COLO668 (cell line): ENCODE data around the gene KRT17.
"Not testable (repeated sequence)": the region's sequence is repeated elsewhere in the genome, so short reads cannot be mapped to it uniquely, and the experiment has no call there.

Experiments used
- DNase-seq: peaks from one replicate; lab custom pipeline; 2025; ENCODE audit not compliant: unreplicated experiment; lab: John Stamatoyannopoulos, UW

KRT17 gene

DNA sequence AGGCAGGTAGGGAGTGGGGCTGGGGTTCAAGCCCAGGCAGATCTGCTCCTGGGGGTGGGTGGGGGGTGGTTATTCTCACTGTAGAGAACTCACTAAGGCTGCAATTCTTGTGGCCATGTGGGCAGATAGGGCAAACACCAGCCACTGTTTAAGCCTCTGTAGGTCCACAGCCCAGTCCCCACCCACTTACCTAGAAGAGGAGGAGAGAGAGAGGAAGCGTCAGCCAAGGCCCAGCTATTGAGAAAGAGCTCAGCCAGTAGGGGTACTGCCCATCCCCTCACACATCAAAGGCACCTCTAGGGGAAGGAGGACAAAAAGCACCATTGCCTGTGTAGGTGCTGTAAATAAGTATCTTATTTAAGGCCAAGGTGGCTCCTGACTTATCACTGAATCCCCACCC is 24.7 kb downstream of the KRT17 start:
- no peak for DNase-seq

DNA sequence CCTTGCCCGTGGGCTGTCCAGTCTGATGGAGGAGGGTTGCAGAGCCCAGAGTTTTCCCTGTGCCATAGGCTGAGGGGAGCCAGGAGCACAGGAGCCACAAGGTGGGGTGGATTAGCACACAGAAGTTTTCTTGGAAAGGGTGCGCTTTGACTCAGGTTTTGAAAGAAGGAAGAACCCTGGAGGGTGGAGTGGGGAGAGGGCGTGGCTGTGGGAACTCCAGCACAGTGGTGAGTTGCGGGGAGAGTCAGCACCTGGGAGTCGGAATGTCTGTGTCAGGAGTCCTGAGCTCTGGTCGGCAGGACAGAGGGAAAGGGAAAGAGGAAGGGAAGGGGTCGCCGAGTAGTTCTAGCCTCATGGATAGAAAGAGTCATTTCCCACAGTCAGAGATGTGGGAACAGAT is 28.8 kb downstream of the KRT17 start:
- no peak for DNase-seq

DNA sequence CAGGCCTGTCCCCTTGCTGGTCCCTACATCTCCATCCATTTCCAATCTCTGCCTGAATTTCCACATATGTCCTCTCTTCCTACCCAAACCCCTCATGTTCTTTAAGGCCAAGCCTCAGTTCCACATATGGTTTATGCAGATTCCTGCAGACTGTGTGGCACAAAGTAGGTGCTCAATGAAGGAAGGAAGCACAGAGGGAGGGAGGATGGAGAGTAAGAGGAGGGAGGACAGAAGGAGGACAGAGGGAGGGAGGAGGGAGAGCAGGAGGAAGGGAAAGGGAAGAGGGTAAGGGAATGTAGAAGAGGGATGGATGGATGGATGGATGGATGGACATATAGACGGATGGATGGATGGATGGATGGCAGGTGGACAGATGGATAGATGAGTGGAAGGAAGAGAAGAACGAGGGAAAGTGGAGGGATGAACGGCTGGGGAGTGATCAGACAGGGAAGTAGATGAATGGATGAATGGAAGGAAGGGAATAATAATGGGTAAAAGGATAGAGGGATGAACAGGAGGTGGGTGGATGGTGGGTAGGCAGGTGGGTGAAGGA is 29.9 kb downstream of the KRT17 start:
- no peak for DNase-seq

DNA sequence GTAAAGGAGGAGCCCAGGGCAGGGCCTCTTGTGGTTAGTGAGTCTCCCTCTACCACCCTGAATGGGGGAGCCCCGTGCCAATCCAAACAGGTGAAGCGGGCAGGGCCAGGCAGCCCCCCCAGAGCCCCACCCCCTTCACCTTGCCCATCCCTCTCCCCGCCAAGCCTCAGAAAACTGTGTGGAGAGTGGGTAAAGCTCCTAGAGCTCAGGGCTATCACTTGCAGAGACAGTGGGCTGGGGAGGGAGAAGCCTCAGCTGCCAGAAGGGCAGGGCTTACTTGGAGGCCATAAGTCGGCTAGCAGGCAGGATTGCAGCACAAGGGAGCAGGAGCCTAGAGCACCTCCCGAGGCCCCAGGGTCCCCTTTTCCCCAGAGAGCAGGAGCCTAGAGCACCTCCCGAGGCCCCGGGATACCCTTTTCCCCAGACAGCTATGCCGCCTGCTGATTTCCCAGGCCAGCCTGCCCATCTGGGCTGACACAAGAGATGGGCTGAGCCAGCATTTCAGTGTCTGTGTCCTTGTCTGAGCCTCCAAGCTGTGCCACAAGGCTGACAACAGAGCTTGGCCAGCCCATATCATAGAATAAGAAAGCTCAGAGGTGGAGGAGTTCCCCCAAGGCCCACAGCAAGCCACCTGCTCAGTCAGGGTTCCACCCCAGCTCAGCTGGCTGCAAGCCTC is 30.9 kb downstream of the KRT17 start:
- no peak for DNase-seq

DNA sequence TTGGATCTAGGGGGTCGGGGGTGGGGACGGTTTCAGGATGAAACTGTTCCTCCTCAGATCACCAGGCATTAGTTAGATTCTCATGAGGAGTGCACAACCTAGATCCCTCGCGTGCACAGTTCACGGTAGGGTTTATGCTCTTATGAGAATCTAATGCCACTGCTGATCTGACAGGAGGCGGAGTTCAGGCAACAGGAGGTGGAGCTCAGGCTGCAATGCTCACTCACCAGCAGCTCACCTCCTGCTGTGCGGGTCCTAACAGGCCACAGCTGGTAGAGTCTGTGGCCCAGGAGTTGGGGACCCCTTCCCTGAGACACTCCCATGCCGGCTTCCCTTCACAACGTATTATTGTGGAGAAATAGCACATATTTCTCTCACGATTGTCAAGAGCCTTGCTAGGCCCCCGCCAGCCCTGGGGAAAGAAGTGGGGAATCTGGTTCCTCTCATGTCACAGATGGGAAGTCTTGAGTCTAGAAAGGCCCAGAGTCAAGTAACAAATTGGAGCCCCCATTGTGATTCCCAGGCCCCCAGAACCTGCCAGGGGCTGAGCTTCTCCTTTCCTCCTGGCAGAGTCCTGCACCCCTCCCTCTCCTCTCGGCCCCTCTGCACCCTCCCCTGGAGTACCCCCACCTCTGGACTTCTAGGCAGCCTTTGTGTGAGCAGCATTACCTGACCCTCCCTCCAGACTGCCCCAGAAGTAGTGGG is 31.6 kb downstream of the KRT17 start:
- DNase-seq, result no peak

DNA sequence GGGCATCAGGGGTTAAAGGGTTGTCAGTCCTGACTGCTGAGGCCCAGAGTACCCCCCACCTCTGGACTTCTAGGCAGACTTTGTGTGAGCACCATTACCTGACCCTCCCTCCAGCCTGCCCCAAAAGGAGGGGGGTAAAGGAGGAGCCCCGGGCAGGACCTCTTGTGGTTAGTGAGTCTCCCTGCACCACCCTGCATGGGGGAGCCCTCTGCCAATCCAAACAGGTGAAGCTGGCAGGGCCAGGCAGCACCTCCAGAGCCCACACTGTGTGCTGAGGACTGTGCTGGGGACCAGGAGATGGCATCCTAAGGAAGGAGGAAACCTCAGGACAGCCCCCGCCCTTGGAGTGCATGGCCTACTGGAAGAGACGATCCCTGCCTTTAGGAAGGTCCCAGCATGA is 35.1 kb downstream of the KRT17 start:
- no peak for DNase-seq

DNA sequence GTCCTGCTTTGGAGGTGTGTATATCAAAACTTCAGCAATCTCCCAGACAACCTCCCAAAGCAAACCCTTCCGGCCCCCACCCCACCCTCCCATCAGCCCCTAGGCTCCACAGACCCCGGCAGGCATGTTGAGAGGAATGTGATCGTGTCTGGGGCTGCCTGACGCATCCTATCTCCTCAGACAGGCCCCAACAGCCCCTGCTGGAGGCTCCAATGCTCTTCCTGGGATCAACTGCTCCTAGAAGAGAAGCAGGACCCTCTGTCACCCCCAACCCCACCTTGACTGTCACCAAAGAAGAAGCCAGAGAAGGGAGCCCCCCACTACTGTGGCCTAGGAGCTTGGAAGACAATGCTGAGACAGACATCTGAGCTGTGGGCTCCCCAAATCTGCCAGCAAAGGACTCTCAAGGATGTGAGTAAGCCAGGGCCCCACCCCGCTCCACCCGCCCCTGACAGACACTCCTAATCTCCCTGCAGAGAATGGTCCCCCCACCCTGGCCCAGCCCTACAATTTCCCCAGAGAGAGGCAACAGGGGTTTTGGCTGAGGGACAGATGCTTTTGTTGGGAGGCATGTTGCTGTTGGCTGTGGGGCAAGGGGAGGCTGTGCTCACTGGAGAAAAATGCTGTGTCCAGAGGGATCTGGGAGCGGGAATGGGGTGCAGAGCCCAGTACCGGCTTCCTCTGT is 36.1 kb downstream of the KRT17 start:
- no peak for DNase-seq

DNA sequence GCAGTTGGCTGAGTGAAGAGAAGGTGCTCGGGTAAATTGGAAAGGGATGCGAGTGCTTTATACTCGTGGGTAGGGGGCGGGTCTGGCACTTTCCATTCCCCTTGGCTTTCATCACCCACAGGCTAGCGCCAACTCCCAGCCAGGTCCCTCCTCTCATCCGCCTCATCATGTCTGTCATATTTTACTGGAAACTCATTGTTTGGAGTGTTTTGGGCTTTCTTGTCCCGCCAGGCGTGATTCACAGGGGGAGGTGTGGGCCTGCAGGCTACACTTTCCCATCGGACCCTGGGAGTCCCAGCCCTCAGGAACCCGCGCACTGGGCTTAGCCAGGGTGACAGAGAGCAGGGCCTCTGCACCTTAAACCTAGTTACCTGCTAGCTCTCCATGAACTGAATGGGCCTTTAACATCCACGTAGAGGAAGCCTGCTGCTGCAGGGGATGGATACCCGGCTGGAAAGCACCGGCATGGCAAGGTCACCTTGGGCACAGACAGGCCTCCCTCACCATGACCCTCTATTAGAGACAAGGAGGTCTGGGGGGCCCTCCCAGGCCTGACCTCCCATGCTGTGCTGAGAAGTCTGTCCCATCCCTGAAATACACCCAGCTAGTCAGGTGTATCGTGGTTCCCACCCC is 37.4 kb downstream of the KRT17 start, which contains the start of gene KRT14:
KRT14 (minus strand) TSS at position 33 of the 633 bp plus-strand sequence. CDS start 61 bp downstream, outside the sequence.
- no peak for DNase-seq

DNA sequence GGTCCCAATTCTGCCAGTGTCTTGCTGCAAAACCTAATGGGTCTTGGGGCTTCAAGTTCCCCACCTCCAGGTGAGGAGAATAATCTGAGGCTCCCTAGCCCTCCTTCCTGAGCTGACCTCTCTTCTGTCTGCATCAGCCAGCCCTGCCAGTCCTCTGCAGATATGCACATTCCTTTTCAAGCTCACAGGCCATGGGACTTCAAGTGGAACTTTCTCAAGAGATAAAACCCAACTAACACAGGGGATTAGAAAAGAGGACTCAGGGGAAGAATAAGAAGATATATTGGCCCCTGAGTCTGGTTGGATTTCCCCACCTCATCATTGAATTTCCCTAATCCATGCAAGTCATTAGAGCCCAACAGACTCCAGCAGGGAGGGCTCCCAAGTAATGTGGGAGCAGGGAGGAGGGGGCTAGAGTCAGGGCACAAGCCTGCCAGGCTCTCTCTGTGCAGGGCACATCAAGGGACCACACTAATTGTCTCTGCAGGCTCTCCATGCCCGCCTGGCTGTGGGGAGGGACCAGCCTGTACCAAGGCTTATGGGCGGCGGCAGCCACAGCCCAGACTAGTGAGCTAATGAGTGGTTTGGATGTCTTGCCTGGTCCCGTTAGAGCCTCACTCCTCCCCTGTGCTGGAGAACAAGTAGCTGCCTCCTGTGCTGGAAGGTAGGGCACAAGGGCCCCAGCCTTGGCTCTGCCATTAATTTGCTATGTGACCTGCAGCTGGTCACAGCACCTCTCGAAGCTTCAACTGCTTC is 38.9 kb downstream of the KRT17 start:
- DNase-seq, result no peak

DNA sequence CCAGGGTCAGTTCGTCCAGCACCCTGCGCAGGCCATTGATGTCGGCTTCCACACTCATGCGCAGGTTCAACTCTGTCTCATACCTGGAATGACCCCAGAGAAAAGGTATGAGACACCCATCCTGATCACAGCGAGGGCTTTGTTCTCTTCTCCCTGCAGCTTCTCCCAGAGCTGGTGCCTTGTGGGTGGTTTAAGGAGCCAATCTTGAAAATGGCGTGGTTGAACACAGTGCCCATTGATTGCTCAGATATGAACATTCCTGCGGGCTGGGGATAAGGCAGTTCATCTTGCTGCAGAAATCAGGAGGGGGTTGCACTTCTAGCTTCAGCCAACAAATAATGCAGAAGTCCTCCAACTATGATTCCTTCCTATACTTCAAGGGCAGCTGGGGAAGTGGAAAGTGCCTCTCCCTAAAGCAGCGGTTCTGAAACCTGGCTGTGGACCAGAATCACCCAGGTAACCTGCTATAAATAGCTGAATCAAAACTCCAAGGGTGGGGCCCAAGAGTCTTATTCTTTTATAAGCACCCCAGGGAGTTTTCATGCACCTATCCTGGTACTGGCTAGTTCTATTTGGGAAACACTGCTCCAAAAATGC is 39.9 kb downstream of the KRT17 start:
- not testable (repeated sequence) for DNase-seq

DNA sequence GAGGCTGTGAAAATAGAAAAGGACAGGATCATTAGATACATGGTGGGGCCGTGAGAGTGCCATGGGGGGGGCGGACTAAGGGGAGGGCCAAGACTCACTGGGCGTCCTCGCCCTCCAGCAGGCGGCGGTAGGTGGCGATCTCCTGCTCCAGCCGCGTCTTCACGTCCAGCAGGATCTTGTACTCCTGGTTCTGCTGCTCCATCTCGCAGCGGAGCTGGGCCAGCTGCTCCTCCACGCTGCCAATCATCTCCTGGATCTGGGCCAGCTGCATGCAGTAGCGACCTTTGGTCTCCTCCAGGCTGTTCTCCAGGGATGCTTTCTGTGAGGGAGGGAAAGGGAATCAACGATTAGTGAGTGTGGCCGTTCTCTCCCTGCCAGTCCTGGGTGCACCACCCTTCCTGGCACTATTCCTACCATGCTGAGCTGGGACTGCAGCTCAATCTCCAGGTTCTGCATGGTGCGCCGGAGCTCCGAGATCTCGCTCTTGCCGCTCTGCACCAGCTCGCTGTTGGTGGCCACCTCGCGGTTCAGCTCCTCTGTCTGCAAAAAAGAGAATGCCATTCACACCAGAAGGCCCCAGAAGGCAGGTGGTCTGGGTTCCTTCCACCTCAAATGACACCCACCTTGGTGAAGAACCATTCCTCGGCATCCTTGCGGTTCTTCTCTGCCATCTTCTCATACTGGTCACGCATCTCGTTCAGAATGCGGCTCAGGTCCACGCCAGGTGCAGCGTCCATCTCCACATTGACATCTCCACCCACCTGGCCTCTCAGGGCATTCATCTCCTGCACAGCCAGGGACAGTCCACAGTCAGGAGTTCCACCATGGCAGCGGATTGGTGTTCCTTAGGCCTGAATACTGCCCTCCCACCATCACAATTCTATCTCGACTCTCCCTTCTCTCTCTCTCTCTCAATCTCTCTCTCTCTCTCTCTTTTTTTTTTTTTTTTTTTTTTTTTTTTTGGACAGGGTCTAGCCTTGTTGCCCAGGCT is 40.9 kb downstream of the KRT17 start:
- peak; percentile 2 for DNase-seq

DNA sequence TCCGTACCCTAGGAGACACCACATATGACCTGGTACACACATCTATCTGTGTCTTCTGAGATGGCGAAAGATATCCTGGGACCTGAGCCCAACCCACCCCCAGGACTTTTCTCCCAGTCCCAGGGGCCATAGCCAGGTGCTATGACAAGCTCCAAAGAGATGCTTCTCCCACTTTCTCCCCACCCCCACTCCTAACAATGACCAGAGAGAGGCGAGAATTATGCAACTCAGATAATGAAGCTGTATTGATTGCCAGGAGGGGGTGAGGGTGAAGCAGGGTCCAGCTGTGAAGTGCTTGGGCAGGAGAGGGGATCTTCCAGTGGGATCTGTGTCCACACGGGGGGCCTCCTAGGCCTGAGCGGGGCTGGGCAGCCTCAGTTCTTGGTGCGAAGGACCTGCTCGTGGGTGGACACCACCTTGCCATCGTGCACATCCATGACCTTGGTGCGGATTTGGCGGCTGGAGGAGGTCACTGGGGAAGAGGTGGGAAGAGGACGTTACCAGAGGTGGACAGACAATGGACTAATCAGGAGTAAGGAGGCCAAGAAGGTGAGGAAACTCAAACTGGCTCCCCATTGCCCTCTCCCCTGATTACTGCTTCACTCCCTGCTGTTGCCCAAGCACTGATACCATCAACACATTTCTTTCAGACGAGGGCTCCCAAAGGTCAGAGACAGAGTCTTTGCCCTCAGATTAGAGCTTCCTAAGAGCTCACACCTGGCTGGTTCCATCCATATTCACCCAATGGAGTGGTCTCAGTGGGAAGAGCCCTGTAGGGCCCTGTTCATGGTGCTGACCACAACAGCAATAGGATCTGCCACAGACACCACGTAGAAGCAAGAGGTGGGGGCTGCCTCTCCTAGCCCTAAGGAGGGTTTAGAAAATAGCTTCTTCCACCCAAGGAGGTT is 42.1 kb downstream of the KRT17 start:
- DNase-seq, result not testable (repeated sequence)

DNA sequence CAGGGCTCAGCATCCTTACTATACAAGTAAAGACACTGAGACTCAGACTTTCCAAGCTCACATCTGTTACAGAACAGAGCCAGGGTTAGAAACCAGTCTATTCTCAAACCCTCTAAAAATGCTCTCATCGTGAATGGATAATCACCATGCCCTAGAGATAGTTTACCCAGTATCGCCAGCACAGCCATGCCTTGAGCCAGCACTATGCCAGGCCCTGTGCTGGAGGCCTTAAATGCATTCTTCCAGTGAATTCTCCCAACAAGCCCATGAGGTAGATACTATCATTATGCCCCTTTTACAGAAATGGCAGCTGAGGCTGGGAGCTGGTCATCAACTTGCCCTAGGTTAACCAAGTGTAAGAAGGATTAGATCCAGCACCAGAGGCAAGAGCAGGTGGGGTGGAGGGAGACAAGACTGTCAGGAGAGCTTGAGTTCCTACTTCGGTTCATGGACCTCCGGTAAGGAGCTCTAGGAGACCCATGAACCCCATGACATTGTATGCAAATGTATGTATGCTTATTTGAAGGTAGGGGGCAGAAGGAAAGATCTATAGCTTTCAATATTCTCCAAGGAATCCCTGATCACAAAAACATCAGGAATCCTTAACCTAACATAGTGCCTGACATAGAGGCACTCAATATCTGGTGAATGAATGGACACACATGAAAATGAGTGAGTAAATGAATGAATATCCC is 42.9 kb downstream of the KRT17 start:
- no peak for DNase-seq

DNA sequence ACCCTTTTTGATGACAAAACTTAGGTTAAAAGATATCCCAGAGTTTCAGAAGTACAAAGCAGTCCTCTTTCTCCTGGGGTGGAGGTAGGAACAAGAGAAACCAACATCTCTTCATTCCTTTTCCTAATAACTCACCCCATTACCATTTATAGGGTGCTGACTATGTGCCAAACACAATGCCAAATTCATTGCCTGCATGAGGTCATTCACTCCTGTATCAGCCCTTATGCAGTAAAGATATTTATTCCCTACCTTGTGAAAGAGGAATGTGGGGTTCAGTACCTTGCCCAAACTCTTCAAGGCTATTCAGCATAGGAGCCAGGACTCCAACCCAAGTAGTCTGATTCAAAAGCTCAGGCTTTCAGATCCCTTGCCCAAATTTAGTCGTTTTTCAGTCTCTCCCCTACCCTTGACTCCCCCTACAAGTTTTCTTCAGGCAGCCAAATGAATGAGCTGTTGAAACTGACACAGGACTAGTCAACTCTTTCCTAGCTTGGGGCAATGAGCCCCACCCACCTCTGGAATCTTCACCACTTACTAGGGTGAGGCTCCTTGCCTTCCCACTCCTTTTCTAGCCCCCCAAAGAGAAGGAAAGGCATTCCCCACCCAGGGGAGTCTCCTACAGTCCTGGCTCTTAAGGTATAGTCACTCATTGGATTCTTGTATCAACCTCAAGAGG is 43.5 kb downstream of the KRT17 start:
- no peak for DNase-seq

DNA sequence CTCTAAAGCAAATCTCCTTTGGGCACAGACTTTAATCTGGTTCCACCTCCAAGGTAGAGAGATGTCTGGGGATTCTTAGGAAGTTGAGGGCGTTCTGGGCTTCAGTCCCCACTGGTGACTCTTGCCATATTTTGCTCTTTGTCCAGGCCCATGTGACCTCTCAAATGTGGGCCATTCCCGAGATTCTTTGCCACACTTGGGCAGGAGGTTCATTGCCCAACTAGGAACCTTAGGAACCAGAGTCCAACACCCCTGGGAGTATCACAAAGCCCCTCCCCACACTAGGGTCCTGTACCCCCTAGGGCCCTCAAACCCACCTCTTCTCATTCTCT is 44.2 kb downstream of the KRT17 start:
- no peak for DNase-seq

DNA sequence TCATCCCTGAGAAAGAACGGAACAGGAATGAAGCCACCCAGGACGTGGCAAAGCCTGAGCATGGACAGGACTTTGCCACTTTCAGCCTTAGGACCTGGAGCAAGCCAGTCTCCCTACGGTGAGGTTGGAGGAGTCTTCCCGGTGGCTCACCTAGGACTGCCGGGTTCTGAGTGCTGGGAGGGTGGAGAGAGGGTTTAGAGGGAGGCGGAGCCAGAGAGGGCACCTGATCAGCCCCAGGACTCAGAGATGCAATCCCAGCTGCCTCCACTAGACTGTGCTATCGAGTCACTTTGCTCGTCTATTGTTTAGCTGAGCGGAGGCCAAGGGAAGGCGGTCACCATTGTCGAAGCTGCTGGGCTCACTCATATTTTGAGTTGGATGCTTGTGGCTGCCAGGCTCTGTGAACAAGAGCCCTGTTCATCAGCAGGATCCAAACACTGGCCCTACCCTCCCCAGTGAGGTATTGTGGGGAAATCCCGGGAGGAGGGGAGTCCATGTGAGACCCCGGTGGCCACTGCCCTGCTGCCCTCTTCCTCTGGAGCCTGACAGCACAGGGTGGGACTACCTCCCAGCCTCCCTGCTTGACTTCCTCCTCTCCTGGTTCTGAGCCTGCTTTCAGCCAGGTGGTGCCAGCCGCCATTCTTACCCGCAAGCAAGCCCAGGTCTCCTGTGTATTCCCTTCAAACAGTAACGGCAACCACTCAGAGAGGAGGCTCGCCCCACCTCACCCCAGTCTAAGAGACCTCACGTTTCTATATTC is 44.7 kb downstream of the KRT17 start:
- peak; percentile 60 for DNase-seq
